SK-N-MC (cell line): ENCODE data around the gene SCAF11.

ENCODE experiments used
- EZH2 ChIP-seq: fragments of 200-600 bp; sonication (generic); IDR thresholded peaks from one replicate; pipeline ENCODE4 v1.6.1; 2017; ENCODE audit warnings: antibody characterized with exemption
- POLR2AphosphoS5 ChIP-seq: IDR thresholded peaks from 2 replicates; pipeline ENCODE4 v1.6.1; 2012; ENCODE audit warnings: mild to moderate bottlenecking, low read depth, low read length, borderline replicate concordance

GRCh38 chr12:45893240-45893639, 97.1 kb downstream of the SCAF11 start:
- TF ChIP-seq POLR2AphosphoS5 (no peak), EZH2 (no peak)
